ENCODE data around the gene BOLA1.

The BOLA1 gene

DNA sequence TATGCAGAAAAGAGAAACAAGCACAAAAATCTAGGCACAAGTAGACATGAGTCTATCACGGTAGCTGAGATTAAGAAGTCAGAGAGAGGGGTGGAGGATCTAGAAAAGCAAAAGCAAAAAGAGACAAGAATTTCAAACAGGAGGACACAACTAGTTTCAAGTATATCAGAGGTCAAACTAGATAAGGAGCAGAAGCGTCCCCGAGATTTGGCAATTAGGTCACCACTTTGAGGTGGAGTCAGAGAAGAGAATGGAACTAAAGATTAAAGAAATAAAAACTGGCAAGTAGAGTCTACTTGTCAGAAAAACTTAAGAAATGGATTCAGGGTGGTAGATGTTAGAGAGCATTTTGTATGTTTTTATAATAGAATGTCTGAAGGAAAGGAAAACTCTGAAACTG, 26.0 kb downstream of the BOLA1 start:
- H3K27ac ChIP-seq (ENCODE audit: low read depth, low read length), result no peak overlapping the region
- H3K9me3 ChIP-seq (ENCODE audit: low read length), result no peaks in the 10 kb centered on the region
- H3K36me3 ChIP-seq (ENCODE audit: insufficient read depth, low read length), result peaks cover 56% of the 10 kb centered on the region
- H3K9ac ChIP-seq (ENCODE audit: low read length), result no peak overlapping the region
- H3K27me3 ChIP-seq (ENCODE audit: control insufficient read depth in 1 of 2, insufficient read depth in 2 of 2, low read length in 2 of 2), result no peaks in the 10 kb centered on the region
- H3K4me1 ChIP-seq (ENCODE audit: insufficient read depth, low read length), result peaks cover 32% of the 10 kb centered on the region
- no peak overlapping the region for H3K4me3 ChIP-seq (ENCODE audit: low read depth in 1 of 2, low read length in 2 of 2)

DNA sequence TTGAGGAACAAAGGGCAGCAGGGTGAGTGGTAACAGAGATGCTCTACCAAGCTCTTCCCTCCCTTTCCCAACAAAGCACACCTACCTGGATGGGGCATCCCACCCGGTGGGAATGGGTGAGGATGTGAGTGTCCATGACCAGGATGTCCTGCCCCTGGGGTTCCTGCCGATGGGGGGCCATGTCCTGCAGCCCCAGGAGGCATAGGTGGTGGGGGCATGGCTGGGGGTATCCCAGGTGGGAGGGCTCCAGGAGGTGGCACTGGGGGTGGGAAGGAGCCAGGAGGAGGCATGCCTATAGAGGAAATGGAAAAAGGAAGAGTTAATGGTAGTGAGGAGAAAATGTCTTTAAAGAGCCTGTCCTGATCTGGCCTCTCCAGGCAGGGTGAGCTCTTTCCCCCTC, 26.4 kb downstream of the BOLA1 start:
- H3K27ac ChIP-seq (ENCODE audit: low read depth, low read length), result no peak overlapping the region
- no peak overlapping the region for H3K9ac ChIP-seq (ENCODE audit: low read length)
- peaks cover 59% of the 10 kb centered on the region for H3K36me3 ChIP-seq (ENCODE audit: insufficient read depth, low read length)
- H3K9me3 ChIP-seq (ENCODE audit: low read length), result no peaks in the 10 kb centered on the region
- H3K4me1 ChIP-seq (ENCODE audit: insufficient read depth, low read length), result peaks cover 32% of the 10 kb centered on the region
- H3K27me3 ChIP-seq (ENCODE audit: control insufficient read depth in 1 of 2, insufficient read depth in 2 of 2, low read length in 2 of 2), result no peaks in the 10 kb centered on the region
- H3K4me3 ChIP-seq (ENCODE audit: low read depth in 1 of 2, low read length in 2 of 2), result peak overlapping the region in 1 of 2 donors; percentile 97

DNA sequence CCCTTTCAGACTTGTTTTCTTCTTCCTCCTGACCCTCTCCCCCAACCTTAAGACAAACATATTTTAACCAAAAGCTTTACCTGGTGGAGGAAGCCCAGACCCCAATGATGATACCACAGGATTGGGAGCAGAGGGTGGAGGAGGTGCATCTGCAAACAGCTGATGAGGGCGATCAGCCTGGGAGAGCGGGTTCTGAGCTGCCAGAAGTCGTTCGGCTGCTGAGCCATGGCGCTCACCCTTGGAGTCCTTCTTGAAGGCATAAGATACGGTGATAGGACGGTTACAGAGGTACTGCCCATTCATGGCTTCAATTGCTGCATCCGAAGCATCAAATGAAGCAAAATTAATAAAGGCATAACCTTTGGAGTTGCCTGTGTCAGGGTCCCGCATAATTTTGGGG, 26.9 kb downstream of the BOLA1 start:
- Histone ChIP-seq H3K27ac (ENCODE audit: low read depth, low read length) (no peak overlapping the region), H3K27me3 (ENCODE audit: control insufficient read depth in 1 of 2, insufficient read depth in 2 of 2, low read length in 2 of 2) (no peaks in the 10 kb centered on the region), H3K9me3 (ENCODE audit: low read length) (no peaks in the 10 kb centered on the region), H3K4me3 (ENCODE audit: low read depth in 1 of 2, low read length in 2 of 2) (peak overlapping the region in 1 of 2 donors; percentile 97), H3K9ac (ENCODE audit: low read length) (no peak overlapping the region), H3K36me3 (ENCODE audit: insufficient read depth, low read length) (peaks cover 64% of the 10 kb centered on the region), H3K4me1 (ENCODE audit: insufficient read depth, low read length) (peaks cover 32% of the 10 kb centered on the region)

DNA sequence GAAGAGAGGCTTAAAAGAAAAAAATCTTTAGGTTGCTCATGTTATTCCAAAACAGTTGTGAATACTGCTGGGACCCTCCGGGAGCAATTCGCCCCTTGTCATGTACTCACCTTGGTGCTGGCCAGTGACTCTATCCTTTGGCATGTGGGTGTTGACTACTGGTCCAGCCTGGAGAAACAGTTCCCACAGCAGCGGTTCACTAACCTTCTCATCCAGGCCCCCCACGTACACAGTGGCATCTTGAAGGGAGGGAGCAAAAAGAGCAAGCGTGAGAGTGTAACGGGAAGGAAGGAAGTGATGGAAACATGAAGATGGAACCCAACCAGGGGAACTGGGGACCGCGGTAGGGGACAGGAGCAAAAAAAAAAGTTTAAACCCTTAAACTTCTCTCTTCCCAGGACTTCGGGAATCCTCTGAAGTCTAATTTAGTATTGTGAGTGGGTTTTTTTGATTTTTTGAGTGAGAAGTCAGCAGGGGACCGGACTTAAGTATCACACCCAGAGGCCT, 27.7 kb downstream of the BOLA1 start:
- Histone ChIP-seq H3K4me1 (ENCODE audit: insufficient read depth, low read length) (peaks cover 32% of the 10 kb centered on the region), H3K36me3 (ENCODE audit: insufficient read depth, low read length) (peaks cover 73% of the 10 kb centered on the region)

DNA sequence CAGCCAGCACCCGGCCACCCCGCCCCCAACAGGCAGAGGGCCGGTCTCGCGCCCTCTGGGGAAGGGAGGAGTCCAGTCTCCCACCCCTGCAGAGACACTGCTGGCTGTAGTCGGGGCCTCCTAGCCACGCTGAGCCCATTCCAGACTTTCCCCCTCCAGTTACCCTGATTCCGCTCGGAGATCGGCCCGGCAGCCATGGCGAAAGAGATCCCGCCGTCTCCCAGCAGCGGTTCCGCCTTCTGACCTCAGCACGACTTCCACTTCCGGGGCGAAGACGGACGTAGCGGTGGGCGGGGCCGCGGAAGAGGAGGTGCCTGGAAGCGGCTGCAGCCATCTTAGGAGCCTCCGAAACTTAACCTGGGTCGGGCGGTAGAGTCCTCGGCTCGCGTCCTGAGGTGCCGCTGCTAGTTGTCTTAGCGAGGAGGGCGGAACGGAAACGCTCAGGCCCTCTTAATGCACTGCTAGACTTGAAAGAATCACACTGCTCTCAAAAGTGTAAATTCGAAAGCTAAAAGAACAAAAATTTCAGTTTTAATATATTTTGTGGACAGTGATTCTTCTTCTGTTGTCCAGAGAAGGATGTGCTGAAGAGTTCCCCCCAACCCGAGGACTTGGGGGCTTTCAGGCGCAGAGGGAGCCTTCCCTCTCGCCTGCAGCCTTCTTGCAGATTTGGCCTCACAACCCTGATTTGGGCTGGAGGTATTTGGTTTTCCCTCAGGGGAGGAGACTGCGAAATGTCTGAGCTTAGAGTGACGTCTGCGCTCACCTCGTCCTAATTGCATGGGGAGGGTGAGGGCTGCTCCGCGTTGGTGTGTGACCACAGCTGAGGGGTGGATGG, 28.4 kb downstream of the BOLA1 start, which contains the start of gene SF3B4:
SF3B4 (minus strand) TSS at position 241 of the 838 bp plus-strand sequence; CDS start at position 197, 44 bp downstream.
- H3K36me3 ChIP-seq (ENCODE audit: insufficient read depth, low read length), result peaks cover 70% of the 10 kb centered on the region
- H3K9ac ChIP-seq (ENCODE audit: low read length), result peak within 1 kb of the TSS; percentile 76
- peak within 1 kb of the TSS; percentile 87 to 97 for H3K4me3 ChIP-seq (ENCODE audit: low read depth in 1 of 2, low read length in 2 of 2)
- H3K9me3 ChIP-seq (ENCODE audit: low read length), result no peaks in the 10 kb centered on the region
- H3K27me3 ChIP-seq (ENCODE audit: control insufficient read depth in 1 of 2, insufficient read depth in 2 of 2, low read length in 2 of 2), result no peaks in the 10 kb centered on the region
- H3K27ac ChIP-seq (ENCODE audit: low read depth, low read length), result peak within 1 kb of the TSS; percentile 87
- peaks cover 32% of the 10 kb centered on the region for H3K4me1 ChIP-seq (ENCODE audit: insufficient read depth, low read length)

More for the DNA sequence above, 27.7 kb downstream of the BOLA1 start:
- H3K4me3 ChIP-seq (ENCODE audit: low read depth in 1 of 2, low read length in 2 of 2), result peak overlapping the region; percentile 87 to 97
- no peaks in the 10 kb centered on the region for H3K9me3 ChIP-seq (ENCODE audit: low read length)
- H3K27me3 ChIP-seq (ENCODE audit: control insufficient read depth in 1 of 2, insufficient read depth in 2 of 2, low read length in 2 of 2), result no peaks in the 10 kb centered on the region
- peak overlapping the region; percentile 76 for H3K9ac ChIP-seq (ENCODE audit: low read length)
- peak overlapping the region; percentile 87 for H3K27ac ChIP-seq (ENCODE audit: low read depth, low read length)

DNA sequence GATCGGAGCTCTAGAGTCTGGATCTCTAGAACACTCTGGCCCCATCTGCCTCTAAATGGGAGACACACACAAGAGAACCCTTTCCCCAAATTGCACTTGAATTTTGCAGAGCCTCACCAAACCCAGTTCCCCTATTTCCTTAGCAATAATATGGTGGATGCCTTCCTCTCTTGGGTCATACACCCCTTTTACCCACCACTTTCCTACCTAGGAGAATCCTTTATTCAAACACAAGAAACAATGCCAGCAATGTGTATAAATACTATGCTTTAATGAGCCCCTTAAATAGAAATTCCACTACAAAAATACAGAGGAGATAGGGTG, 29.0 kb downstream of the BOLA1 start:
- Histone ChIP-seq H3K27ac (ENCODE audit: low read depth, low read length) (peak overlapping the region; percentile 87), H3K4me1 (ENCODE audit: insufficient read depth, low read length) (peaks cover 32% of the 10 kb centered on the region), H3K9me3 (ENCODE audit: low read length) (no peaks in the 10 kb centered on the region), H3K9ac (ENCODE audit: low read length) (peak overlapping the region; percentile 76), H3K36me3 (ENCODE audit: insufficient read depth, low read length) (peaks cover 68% of the 10 kb centered on the region), H3K4me3 (ENCODE audit: low read depth in 1 of 2, low read length in 2 of 2) (peak overlapping the region; percentile 87 to 97), H3K27me3 (ENCODE audit: control insufficient read depth in 1 of 2, insufficient read depth in 2 of 2, low read length in 2 of 2) (no peaks in the 10 kb centered on the region)

DNA sequence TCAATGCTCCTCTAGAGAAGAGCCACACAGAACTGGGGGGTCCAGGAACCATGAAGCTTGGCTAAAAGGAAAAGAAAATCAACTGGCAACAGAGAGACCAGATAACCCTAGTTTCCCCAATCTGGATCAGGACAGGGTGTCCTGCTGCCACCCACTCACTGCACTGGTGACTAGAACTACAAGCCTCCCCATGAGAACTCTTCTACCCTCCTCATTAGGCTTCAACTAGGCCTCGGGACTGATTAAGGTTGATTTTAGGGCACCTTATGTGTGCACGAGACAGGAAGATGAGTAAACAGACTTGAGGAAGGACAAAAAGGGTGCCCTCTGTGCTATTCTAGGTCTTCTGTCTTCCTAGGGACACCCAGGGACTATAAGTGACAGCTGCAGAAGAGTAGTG, 30.5 kb downstream of the BOLA1 start:
- Histone ChIP-seq H3K27me3 (ENCODE audit: control insufficient read depth in 1 of 2, insufficient read depth in 2 of 2, low read length in 2 of 2) (no peaks in the 10 kb centered on the region), H3K4me3 (ENCODE audit: low read depth in 1 of 2, low read length in 2 of 2) (no peak overlapping the region), H3K4me1 (ENCODE audit: insufficient read depth, low read length) (peaks cover 28% of the 10 kb centered on the region), H3K27ac (ENCODE audit: low read depth, low read length) (no peak overlapping the region), H3K9ac (ENCODE audit: low read length) (no peak overlapping the region), H3K36me3 (ENCODE audit: insufficient read depth, low read length) (peaks cover 66% of the 10 kb centered on the region), H3K9me3 (ENCODE audit: low read length) (no peaks in the 10 kb centered on the region)

DNA sequence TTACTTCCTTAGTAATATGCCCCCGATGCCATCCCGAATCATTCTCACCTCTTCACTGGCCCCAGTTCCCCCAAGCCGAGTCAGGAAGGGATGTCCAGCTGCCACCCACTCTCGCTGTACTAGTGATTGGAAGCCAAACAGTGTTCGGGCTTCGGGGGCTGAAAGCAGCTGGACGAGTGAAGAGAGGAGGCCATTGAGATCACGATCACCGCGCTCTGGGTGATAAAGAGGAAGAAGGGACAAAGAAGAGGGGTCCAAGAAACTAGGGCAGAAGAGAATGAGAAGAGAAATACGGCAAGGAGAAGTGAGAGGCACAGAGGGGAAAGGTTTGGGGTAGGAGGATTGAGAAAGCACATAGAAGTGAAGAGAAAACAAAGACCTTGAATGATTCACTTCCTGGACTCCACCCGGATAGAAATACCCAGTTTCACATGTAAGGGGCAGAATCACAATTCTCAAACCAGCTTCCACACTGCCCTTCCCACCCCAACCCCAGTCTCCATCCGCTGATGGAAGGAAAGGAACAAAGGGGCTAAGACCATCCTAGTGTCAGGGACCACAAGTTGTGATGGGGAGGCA, 31.9 kb downstream of the BOLA1 start:
- no peak overlapping the region for H3K4me3 ChIP-seq (ENCODE audit: low read depth in 1 of 2, low read length in 2 of 2)
- H3K9ac ChIP-seq (ENCODE audit: low read length), result no peak overlapping the region
- H3K27ac ChIP-seq (ENCODE audit: low read depth, low read length), result no peak overlapping the region
- peaks cover 26% of the 10 kb centered on the region for H3K4me1 ChIP-seq (ENCODE audit: insufficient read depth, low read length)
- H3K36me3 ChIP-seq (ENCODE audit: insufficient read depth, low read length), result peaks cover 52% of the 10 kb centered on the region
- H3K9me3 ChIP-seq (ENCODE audit: low read length), result no peaks in the 10 kb centered on the region
- no peaks in the 10 kb centered on the region for H3K27me3 ChIP-seq (ENCODE audit: control insufficient read depth in 1 of 2, insufficient read depth in 2 of 2, low read length in 2 of 2)

DNA sequence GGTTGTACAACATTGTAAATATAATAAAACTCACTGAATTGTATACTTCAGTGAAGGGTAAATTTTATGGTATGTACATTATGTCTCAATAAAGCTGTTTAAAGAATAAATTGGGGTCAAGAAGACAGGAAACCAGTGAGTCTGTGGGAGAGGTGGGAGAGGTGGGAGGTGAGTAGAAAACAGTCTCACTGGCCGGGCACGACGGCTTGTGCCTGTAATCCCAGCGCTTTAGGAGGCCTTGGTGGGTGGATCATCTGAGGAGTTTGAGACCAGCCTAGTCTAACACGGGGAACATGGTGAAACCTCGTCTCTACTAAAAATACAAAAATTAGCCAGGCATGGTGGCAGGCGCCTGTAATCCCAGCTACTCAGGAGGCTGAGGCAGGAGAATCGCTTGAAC, 33.1 kb downstream of the BOLA1 start:
- no peak overlapping the region for H3K9ac ChIP-seq (ENCODE audit: low read length)
- no peaks in the 10 kb centered on the region for H3K27me3 ChIP-seq (ENCODE audit: control insufficient read depth in 1 of 2, insufficient read depth in 2 of 2, low read length in 2 of 2)
- H3K36me3 ChIP-seq (ENCODE audit: insufficient read depth, low read length), result peaks cover 51% of the 10 kb centered on the region
- H3K27ac ChIP-seq (ENCODE audit: low read depth, low read length), result no peak overlapping the region
- no peak overlapping the region for H3K4me3 ChIP-seq (ENCODE audit: low read depth in 1 of 2, low read length in 2 of 2)
- no peaks in the 10 kb centered on the region for H3K9me3 ChIP-seq (ENCODE audit: low read length)
- H3K4me1 ChIP-seq (ENCODE audit: insufficient read depth, low read length), result peaks cover 24% of the 10 kb centered on the region

DNA sequence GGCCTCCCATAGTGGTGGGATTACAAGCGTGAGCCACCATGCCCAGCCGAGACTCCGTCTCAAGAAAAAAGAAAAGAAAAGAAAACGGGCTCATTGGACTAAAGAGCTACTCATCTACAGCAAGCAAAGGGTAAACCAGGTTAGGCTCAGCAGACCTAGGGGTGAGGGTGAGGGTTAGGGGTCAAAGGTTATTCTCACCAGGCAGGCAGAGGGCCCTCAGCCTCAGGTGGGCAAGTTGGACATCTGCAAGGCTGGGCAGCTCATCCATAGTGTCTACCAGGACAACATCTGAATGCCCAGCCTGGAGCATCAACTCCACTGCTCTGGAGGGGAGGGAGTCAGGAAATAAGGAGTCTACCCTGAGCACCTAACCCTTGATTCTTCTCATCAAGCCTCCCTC, 33.8 kb downstream of the BOLA1 start:
- H3K36me3 ChIP-seq (ENCODE audit: insufficient read depth, low read length), result peaks cover 51% of the 10 kb centered on the region
- no peak overlapping the region for H3K27ac ChIP-seq (ENCODE audit: low read depth, low read length)
- peaks cover 31% of the 10 kb centered on the region for H3K4me1 ChIP-seq (ENCODE audit: insufficient read depth, low read length)
- no peak overlapping the region for H3K9ac ChIP-seq (ENCODE audit: low read length)
- no peak overlapping the region for H3K4me3 ChIP-seq (ENCODE audit: low read depth in 1 of 2, low read length in 2 of 2)
- no peaks in the 10 kb centered on the region for H3K9me3 ChIP-seq (ENCODE audit: low read length)
- H3K27me3 ChIP-seq (ENCODE audit: control insufficient read depth in 1 of 2, insufficient read depth in 2 of 2, low read length in 2 of 2), result no peaks in the 10 kb centered on the region

DNA sequence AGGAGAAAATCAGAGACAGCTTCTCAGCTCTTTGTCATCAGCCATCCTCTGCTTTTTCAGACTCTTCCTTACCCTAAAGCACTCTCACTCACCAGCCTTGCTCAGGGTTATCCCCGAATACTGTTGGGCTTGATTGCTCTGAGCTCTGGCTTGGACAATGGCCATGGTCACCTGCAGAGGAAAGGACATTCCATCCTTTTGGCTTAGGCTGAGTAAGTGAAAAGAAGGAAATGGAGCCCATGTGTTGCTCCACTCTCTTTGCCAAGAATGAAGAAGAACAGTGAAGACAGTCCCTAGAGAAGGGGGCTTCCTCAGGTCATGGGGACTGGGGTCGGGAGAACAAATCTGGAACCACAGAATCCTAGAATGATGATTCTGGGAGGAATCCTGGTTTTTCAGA, 35.0 kb downstream of the BOLA1 start:
- H3K9me3 ChIP-seq (ENCODE audit: low read length), result no peaks in the 10 kb centered on the region
- H3K4me1 ChIP-seq (ENCODE audit: insufficient read depth, low read length), result peaks cover 33% of the 10 kb centered on the region
- H3K27me3 ChIP-seq (ENCODE audit: control insufficient read depth in 1 of 2, insufficient read depth in 2 of 2, low read length in 2 of 2), result no peaks in the 10 kb centered on the region
- H3K4me3 ChIP-seq (ENCODE audit: low read depth in 1 of 2, low read length in 2 of 2), result no peak overlapping the region
- H3K9ac ChIP-seq (ENCODE audit: low read length), result no peak overlapping the region
- H3K27ac ChIP-seq (ENCODE audit: low read depth, low read length), result no peak overlapping the region
- peaks cover 46% of the 10 kb centered on the region for H3K36me3 ChIP-seq (ENCODE audit: insufficient read depth, low read length)
